Lung (tissue), 12 donors: Measurements from ENCODE around the gene NIPBL. TPM values are rescaled to one million over a fixed set of nuclear protein-coding genes. Genes with fewer than 3 reads are reported as not detected.
A peak's percentile ranks its signal among the peaks of the same experiment; 100 is the strongest.

ENCODE experiments used
- ATAC-seq: fragments of 200-7000 bp; cut with Tn5 transposase; one replicate; pipeline ENCODE4 v1.9.1; 2020; ENCODE audit warnings: moderate number of reproducible peaks; ENCODE audit not compliant: insufficient read depth, low FRiP score
- DNase-seq, 3 donors: peaks; one replicate each; pipeline ENCODE4 v3.0.0-alpha.2; 2013 to 2017
- H3K27ac ChIP-seq, 2 donors: one replicate each; pipeline ENCODE4 v1.5.1; 2013; ENCODE audit warnings: mild to moderate bottlenecking in 2 of 2, moderate library complexity in 2 of 2, control low read depth in 1 of 2, inconsistent platforms in 1 of 2, low read depth in 1 of 2, low read length in 1 of 2
- H3K27me3 ChIP-seq, 3 donors: one replicate each; pipeline ENCODE4 v1.5.1; 2013; ENCODE audit warnings: low read length in 2 of 3; ENCODE audit not compliant: control insufficient read depth in 3 of 3, insufficient read depth in 3 of 3
- H3K36me3 ChIP-seq, 4 donors: one replicate each; pipeline ENCODE4 v1.5.1; 2013; ENCODE audit warnings: low read length in 4 of 4, mild to moderate bottlenecking in 1 of 4, moderate library complexity in 1 of 4; ENCODE audit not compliant: control insufficient read depth in 4 of 4, insufficient read depth in 4 of 4
- H3K4me1 ChIP-seq, 5 donors: one replicate each; pipeline ENCODE4 v1.5.1; 2013; ENCODE audit warnings: low read length in 5 of 5, mild to moderate bottlenecking in 2 of 5, moderate library complexity in 1 of 5; ENCODE audit not compliant: control insufficient read depth in 5 of 5, insufficient read depth in 5 of 5
- H3K4me3 ChIP-seq: one replicate; pipeline ENCODE4 v1.5.1; 2013; ENCODE audit warnings: mild to moderate bottlenecking, control low read depth, moderate library complexity
- H3K9ac ChIP-seq, 2 donors: one replicate each; pipeline ENCODE4 v1.5.1; 2013; ENCODE audit warnings: low read length in 2 of 2, control low read depth in 1 of 2; ENCODE audit not compliant: insufficient read depth in 1 of 2
- H3K9me3 ChIP-seq, 4 donors: one replicate each; pipeline ENCODE4 v1.5.1; 2013; ENCODE audit warnings: low read length in 3 of 4, mild to moderate bottlenecking in 1 of 4, moderate library complexity in 1 of 4; ENCODE audit not compliant: control insufficient read depth in 4 of 4, insufficient read depth in 3 of 4
- CTCF ChIP-seq: IDR thresholded peaks from 2 replicates; pipeline ENCODE4 v1.5.1; 2012; ENCODE audit warnings: mild to moderate bottlenecking; ENCODE audit errors: control extremely low read depth, extremely low read depth
- WGBS, 2 donors: extraction: QIAGEN DNeasy Blood & Tissue Kit; methylation state at CpG; one replicate each; pipeline ENCODE4 v1.1.7; 2013; 5-methylcytosine and 5-hydroxymethylcytosine counted together
- polyA plus RNA-seq, 2 donors: library from polyadenylated mRNA; stranded (reverse); fragments of 200-250 nt; gene quantifications; one replicate each; pipeline ENCODE4 v1.2.1, GENCODE V29; 2013
- total RNA-seq, 2 donors: library from RNA; depleted of rRNA in 1 of 2; stranded (reverse); fragments of >200 nt in 1 of 2; gene quantifications; one replicate each; pipeline ENCODE4 v1.2.1, GENCODE V29; 2014 to 2021
- donor health status: control.
- donor health status: control.
- donor health status: Bipolar disorder and iron deficiency.
- donor health status: healthy.
- donor health status: DM: yes; HTN: yes; CAD: no.

NIPBL gene
- total and polyA plus RNA-seq, 4 donors = 13.7 to 124 (median 32.4) TPM

- ATAC-seq (no peak), DNase-seq (peak in 1 of 3 donors; percentile 27)
- Histone ChIP-seq H3K4me1 (peaks cover 0 to 29% (median 10%) of the 10 kb centered on the region in 5 donors), H3K27me3 (no peaks in the 10 kb centered on the region), H3K4me3 (no peak overlapping the region), H3K27ac (no peak overlapping the region), H3K9me3 (no peaks in the 10 kb centered on the region), H3K36me3 (peaks cover 0 to 4% (median 0%) of the 10 kb centered on the region in 4 donors), H3K9ac (peak overlapping the region in 1 of 2 donors; percentile 100)
- no peak for TF ChIP-seq CTCF
- WGBS, 2 donors = 33 to 56% methylated on average over 2 of the region's 2 CpGs
Observed at GRCh38 chr5:36879274-36880033, 2.9 kb downstream of the NIPBL start.

DNA sequence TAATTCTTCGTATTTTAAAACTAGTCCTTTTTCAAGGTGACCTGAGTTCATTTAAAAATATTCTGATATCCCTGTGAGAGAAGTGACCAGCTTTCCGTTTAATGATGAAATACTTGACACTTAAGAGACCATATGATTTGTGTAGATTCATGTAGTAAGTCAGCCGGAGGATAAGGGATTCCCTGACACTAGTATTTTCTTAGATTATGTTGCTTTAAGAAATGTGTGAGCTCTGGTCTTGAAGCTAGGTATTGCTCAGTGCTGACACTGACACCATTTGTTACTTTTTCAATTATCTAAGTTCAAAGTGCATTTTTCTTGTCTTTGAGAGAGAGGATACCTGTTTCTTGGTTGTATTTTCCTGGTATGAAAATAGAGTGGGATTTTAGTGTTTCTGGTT is 4.2 kb downstream of the NIPBL start:
- no peak overlapping the region for H3K4me3 ChIP-seq
- H3K36me3 ChIP-seq = peaks cover 0 to 8% (median 2%) of the 10 kb centered on the region in 4 donors
- no peak for DNase-seq
- no peak for ATAC-seq
- H3K4me1 ChIP-seq = peaks cover 0 to 22% (median 7%) of the 10 kb centered on the region in 5 donors
- H3K9me3 ChIP-seq = no peaks in the 10 kb centered on the region
- 14 to 30% methylated on average over 3 of the region's 3 CpGs for WGBS, 2 donors
- TF ChIP-seq CTCF = no peak
- no peaks in the 10 kb centered on the region for H3K27me3 ChIP-seq
- no peak overlapping the region for H3K9ac ChIP-seq
- H3K27ac ChIP-seq = no peak overlapping the region

- H3K27me3 ChIP-seq = no peaks in the 10 kb centered on the region
- H3K27ac ChIP-seq = no peak overlapping the region
- peaks cover 0 to 22% (median 10%) of the 10 kb centered on the region in 5 donors for H3K4me1 ChIP-seq
- H3K4me3 ChIP-seq = no peak overlapping the region
- ATAC-seq (no peak), DNase-seq (no peak)
- TF ChIP-seq CTCF = no peak
- no peak overlapping the region for H3K9ac ChIP-seq
- peaks cover 0 to 13% (median 4%) of the 10 kb centered on the region in 4 donors for H3K36me3 ChIP-seq
- no peaks in the 10 kb centered on the region for H3K9me3 ChIP-seq
Observed at GRCh38 chr5:36881304-36881703, 4.7 kb downstream of the NIPBL start.
